ENCODE data around the gene EIF2D.

EIF2D gene

DNA sequence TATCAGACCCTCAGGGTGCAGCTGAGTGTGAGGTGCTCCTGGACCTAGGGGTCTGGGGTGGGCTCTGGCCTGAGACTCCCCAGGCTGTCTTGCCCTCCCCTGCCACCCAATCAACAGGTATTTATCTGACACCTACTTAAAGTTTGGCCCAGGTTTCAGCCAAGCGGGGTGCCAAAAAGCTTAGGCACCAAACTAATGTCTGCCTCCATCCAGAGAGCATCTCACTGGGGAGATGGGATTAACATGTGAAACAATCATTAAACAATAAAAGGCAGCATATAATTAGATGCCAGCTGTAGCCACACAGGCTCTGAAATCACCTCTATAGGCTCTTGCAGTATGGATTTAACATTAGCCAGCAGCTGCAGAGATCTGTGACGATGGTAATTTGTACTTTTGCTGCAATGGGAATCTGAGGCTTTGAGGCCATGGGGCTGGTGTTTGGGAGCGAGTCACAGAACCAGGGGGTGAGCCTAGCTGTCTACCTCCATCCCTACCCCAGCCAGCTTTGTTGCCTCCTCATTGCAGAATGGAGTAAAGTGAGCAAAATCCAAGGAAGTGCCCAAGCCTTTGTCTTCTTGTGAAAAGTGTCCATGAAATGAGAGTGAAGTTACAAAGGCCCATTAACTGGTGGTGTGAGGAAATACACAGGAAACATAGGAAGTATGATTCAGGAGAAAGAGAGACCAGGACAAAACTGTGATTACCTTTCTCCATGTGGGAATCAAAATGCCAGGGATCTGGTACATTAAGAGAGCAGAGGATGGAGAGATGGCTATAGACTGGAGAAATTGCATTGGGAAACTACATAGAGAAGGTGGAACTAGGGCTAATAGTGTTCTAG lies 36.1 kb downstream of the EIF2D start:
- TF ChIP-seq POLR2A (IDR thresholded peaks at IDR 0.05; ENCODE audit: low read length) (no peak), GATA1 (IDR thresholded peaks at IDR 0.05; ENCODE audit: low read depth, low read length) (no peak)
- no peak for DNase-seq

DNA sequence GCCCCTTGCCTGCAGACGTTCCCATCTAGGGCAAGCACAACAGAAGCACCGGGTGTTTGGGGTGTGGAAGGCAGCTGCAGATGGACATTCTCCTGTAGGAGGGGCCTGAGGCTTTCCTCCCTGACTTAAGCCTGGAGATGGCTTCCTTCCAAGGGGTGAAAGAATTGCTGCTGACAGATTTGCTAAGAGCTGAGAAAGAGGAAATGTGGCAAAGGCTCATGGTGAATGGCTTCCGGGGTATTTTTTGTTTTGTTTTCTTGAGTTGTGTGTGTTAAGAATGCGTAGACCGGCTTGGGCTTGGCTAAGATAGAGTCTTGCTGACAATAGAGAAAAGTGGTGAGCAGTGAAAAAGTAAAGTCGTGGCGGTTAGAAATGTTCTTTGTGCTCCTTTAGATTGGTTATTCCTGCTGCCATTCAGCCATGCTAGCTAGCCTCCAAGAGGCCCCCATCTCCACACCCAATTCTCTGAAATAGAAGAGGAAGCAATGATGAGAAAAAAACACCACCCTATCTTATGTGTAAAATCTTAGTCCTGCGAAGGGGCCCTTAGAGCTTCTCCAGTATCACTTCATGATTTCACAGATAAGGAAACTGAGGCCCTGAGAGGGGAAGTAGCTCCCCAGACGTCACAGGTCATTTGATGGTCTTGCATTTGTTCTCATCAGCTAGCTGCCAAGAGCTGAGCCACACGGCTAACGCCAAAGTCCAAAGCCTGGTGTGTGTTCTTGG lies 36.9 kb downstream of the EIF2D start:
- DNase-seq, result peak; percentile 68 to 73
- TF ChIP-seq POLR2A (IDR thresholded peaks at IDR 0.05; ENCODE audit: low read length) (no peak), GATA1 (IDR thresholded peaks at IDR 0.05; ENCODE audit: low read depth, low read length) (no peak)

DNA sequence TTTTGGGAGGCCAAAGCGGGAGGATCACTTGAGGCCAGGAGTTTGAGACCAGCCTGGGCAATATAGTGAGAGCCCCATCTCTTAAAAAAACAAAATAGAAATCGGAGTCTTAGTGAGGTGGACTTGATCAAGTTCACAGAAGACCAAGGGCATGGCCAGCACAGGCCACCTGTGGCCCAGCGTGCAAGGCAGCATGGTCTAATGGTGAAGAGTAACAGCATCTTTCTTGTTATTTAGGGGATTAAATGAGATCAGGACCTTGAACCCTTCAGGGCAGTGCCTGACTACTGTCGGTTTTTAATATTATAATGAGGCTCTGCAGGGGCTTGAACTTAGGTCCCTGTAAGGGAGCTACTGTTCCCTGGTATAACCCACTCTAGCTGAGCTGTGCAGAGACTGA lies 38.5 kb downstream of the EIF2D start:
- no peak for TF ChIP-seq POLR2A (IDR thresholded peaks at IDR 0.05; ENCODE audit: low read length)
- no peak for TF ChIP-seq GATA1 (IDR thresholded peaks at IDR 0.05; ENCODE audit: low read depth, low read length)
- no peak for DNase-seq

DNA sequence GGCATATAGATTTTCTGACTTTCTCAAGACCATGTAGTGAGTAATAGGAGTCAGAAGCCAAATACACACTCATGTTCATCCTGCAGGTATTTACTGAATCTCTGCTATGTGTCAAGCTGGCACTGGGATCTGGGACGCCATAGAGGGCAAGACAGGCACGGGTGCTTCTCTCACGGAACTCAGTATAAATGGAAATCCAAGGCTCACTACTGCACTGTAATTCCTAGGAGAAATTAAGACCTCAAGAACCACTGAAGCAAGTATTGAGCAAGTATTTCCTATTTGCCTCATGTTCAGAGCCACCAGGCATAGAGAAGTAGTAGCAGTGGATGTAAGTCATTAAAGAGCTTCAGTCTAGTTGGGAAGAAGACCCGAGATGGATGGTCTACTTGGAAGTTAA lies 38.9 kb downstream of the EIF2D start:
- TF ChIP-seq GATA1 (IDR thresholded peaks at IDR 0.05; ENCODE audit: low read depth, low read length) (no peak), POLR2A (IDR thresholded peaks at IDR 0.05; ENCODE audit: low read length) (no peak)
- no peak for DNase-seq

DNA sequence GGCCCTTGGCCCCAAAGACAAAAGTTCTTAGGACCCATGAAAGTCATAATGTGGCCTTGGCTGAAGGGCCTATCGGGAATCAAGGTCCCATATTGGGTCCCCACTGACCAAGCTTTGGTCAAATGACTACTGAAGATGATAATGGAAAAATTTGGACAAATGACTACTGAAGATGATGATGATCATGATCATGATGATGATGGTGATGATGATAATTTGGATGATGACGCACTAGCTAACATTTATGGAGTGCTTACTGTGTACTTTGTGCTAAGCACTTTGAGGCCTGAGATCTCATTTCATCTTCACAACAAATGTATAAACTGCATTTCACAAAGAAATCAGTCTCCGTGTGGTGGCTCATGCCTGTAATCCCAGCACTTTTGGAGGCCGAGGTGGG lies 39.4 kb downstream of the EIF2D start:
- no peak for DNase-seq
- no peak for TF ChIP-seq POLR2A (IDR thresholded peaks at IDR 0.05; ENCODE audit: low read length)
- TF ChIP-seq GATA1 (IDR thresholded peaks at IDR 0.05; ENCODE audit: low read depth, low read length), result no peak

DNA sequence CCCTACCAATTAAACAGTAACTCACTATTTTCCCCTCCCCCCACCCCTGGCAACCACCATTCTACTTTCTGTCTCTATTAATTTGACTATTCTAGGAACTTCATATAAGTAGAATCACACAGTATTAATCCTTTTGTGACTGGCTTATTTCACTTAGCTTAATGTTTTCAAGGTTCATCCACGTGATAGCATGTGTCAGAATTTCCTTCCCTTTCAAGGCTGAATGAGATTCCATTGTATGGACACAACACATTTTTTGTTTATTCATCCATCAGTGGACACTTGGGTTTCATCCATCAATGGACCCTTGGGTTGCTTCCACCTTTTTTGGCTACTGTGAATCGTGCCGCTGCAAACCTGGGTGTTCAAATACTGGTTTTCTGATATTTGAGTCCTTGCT lies 41.7 kb downstream of the EIF2D start:
- no peak for TF ChIP-seq GATA1 (IDR thresholded peaks at IDR 0.05; ENCODE audit: low read depth, low read length)
- no peak for TF ChIP-seq POLR2A (IDR thresholded peaks at IDR 0.05; ENCODE audit: low read length)
- no peak for DNase-seq

DNA sequence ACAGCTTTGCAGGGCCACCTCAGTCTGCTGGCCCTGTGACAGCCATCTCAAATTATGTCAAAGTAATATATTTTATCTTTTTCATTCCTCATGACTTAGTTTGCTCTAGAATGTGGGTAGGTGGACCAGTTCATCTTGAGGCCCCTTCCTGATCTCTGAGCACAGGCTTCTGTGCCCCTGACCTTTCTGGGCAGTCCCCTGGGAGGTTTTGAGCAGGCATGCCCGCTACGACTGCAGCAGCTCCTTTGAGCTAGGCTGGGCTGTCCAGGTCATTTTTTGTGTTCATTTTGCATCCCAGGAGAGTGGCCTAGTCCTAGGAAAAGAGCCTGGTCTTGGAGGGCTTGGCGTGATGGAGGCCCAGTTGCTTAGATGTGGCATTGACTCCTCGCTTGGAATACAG lies 42.7 kb downstream of the EIF2D start:
- no peak for DNase-seq
- TF ChIP-seq POLR2A (IDR thresholded peaks at IDR 0.05; ENCODE audit: low read length) (no peak), GATA1 (IDR thresholded peaks at IDR 0.05; ENCODE audit: low read depth, low read length) (no peak)

DNA sequence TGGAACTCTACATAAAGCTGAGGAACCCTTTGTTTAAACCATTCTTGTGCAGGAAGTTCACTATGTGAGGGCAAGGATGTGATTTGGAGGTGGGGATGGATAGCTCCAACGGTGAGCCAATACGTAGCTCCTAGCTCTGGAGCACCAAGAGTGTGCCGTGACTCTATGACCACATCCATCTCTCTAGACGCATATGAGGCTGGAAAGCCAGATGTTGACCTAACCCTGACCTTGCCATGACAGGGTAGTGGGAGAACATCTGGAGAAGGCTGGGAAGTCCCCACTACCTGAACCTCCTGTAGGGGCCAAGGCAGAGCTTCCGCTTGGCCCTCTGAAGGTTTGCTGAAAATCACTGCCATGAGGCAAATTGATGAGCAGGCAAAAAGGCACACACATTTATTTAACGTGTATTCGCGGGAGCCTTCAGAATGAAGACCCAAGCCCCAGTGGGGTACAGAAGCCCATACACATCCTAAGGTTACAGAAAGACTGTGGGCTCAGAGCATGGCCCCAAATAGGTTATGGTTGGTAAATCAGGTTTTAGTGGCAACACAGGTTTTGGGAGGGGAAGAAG lies 43.4 kb downstream of the EIF2D start:
- TF ChIP-seq GATA1 (IDR thresholded peaks at IDR 0.05; ENCODE audit: low read depth, low read length) (no peak), POLR2A (IDR thresholded peaks at IDR 0.05; ENCODE audit: low read length) (no peak)
- no peak for DNase-seq

DNA sequence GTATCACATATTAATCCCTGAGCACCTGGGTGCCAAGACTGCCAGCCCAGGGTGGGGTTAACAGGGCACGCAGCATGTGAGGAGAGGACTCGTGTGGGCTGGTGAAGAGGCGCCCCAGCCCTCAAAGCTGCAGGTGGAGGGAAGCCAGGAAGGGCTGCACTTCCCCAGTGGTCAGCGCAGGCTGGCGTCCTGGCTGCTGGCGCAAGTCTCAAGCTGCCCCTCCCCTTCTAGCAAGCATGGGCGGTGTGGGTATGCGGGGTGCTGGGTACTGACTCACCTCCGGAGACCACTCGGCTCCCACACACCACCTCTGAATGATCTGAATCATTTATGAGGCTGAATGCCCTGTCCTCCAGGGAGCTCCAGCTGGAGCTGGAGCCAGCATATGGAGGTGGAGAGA lies 44.0 kb downstream of the EIF2D start:
- DNase-seq, result no peak

DNA sequence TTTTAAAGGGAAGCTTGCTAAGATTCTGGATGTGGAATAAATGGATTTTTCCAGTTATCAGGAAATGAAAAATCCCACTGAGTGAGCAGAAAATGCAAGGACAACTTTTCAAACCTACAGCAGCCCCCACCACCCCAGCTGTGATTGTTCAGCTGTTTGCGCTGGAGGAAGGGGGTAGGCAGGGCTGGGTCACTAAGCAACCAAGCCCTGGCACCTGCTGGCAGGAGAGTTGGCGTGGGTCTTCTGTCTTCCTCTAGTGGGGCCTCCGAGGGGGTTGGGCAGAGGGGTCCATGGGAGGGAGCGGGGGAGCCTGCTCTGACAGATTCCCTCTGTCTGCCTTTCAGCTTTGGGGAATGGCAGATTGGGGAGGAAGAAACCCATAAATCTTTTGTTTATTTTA lies 45.3 kb downstream of the EIF2D start:
- DNase-seq, result no peak
- no peak for TF ChIP-seq POLR2A (IDR thresholded peaks at IDR 0.05; ENCODE audit: low read length)
- no peak for TF ChIP-seq GATA1 (IDR thresholded peaks at IDR 0.05; ENCODE audit: low read depth, low read length)

More for the DNA sequence above, 44.0 kb downstream of the EIF2D start:
- no peak for TF ChIP-seq POLR2A (IDR thresholded peaks at IDR 0.05; ENCODE audit: low read length)
- TF ChIP-seq GATA1 (IDR thresholded peaks at IDR 0.05; ENCODE audit: low read depth, low read length), result no peak

DNA sequence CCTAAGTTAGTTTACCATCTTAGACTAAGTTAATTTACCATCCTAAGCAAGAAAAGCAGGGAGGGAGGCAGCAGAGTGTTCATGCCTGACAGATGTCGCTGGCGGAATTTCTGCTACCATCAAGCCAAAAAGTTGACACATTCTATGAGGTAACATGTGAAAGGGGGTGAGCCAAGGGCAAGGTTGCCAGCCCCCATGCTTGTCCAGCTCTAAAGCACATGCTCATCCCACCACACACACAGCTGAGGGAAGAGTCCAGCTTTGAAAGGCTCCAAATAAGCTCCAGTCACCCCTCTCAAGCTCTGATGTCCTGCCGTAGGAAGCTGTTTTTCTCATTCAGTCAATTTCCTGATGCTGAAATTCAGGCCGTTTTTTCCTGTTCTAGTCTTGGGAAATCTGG lies 46.3 kb downstream of the EIF2D start:
- DNase-seq, result no peak
- no peak for TF ChIP-seq POLR2A (IDR thresholded peaks at IDR 0.05; ENCODE audit: low read length)
- no peak for TF ChIP-seq GATA1 (IDR thresholded peaks at IDR 0.05; ENCODE audit: low read depth, low read length)

DNA sequence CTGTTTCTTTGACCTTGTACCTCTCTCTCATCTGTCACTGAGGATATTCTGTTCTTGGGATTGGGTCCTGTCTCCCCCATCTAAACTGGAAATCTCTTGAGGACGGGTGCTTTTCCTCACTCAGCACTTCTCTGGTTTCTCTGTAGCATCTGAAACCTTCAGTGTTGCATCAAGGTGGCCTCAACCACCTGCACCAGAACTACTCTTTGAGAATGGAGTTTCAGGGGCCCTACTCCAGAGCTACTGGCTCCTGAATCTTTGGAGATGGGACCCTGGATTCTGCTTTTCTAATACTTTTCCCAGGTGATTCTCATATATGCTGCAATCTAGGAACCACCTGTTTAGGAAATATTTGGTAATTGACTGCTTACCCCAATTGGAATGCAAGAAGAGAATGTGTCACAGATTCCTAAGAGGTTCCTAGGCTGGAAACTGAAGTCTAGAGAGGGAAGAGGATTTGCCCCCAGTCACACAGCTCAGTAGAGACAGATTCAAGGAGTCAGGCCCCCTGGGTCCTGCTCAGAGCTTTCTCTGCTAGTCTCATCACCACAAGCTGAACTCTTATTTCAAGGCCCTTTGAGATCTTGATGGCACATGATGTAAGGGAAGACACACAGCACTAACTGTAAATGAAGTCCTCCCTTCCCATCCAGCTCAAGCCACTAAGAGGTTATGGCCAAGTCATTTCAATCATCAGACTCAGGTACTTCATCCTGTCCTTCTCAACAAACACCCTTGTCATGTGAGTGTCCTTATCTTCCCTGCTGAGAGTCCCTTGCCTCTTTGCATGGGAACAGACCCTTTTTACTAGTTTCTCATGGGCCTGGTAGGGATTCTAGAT lies 48.7 kb downstream of the EIF2D start:
- DNase-seq, result no peak

DNA sequence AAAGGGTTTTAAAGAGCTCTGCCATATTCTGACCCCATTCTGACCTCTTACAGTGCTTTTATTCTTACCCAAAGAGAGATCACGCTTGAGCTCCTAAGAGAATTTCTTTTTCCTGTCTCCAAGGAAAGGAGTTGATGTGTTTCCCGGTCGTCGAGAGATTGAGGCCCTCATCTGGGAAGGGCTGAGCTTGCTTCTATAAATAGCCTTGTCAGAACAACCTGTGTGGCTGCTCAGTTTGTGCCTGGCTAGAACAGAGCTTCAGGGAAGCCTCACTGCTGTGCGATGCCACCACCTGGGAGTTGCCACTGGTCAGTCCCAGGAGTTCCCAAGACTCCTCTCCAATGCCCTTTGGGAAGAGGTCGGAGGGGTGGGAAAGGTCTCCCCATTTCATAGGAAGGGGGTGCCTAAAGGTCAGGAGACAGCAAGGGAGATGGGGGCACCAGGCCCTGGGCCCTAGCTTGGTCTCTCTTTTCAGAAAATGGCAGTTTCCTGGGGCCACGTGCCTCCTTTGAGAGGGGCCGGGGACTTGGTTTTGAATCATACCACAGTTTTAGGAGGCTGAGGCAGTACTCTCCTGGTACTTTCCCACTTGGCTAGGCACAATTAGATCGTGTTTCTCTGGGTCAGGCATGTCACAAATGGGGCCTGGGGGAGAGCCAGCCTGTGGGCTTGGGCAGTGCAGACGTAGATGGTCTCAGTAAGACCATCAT lies 52.1 kb downstream of the EIF2D start:
- DNase-seq, result no peak
- TF ChIP-seq POLR2A (IDR thresholded peaks at IDR 0.05; ENCODE audit: low read length), result no peak
- TF ChIP-seq GATA1 (IDR thresholded peaks at IDR 0.05; ENCODE audit: low read depth, low read length), result no peak

More for the DNA sequence above, 48.7 kb downstream of the EIF2D start:
- TF ChIP-seq GATA1 (IDR thresholded peaks at IDR 0.05; ENCODE audit: low read depth, low read length) (no peak), POLR2A (IDR thresholded peaks at IDR 0.05; ENCODE audit: low read length) (no peak)

All from erythroblast (primary cell).